GM23338 (cell line): ENCODE results near the gene ATXN7L1. TPM values are rescaled to one million over a fixed set of nuclear protein-coding genes. Genes with fewer than 3 reads are reported as not detected.

Experiments used
- ATAC-seq: fragments of 200-7000 bp; cut with Tn5 transposase; 3 replicates; pipeline ENCODE4 v1.9.1; 2020
- DNase-seq: peaks from one replicate; pipeline ENCODE4 v3.0.0-alpha.2; 2015; ENCODE audit warnings: low spot score
- H2AFZ ChIP-seq: fragments of 200-600 bp; sonication (generic); 2 replicates; pipeline ENCODE4 v1.8.0; 2016; ENCODE audit warnings: antibody characterized with exemption, mild to moderate bottlenecking, moderate library complexity
- H3F3A ChIP-seq: fragments of 200-600 bp; sonication (generic); replicated peaks from 2 replicates; pipeline ENCODE4 v1.8.0; 2017; ENCODE audit warnings: antibody characterized with exemption, mixed run types, low read depth
- H3K27ac ChIP-seq: fragments of 200-600 bp; sonication (generic); 2 replicates; pipeline ENCODE4 v1.6.1; 2016; ENCODE audit warnings: low read depth
- H3K27me3 ChIP-seq: fragments of 200-600 bp; sonication (generic); 2 replicates; pipeline ENCODE4 v1.8.0; 2016; ENCODE audit warnings: mild to moderate bottlenecking, mixed run types, moderate library complexity; ENCODE audit not compliant: insufficient read depth
- H3K36me3 ChIP-seq: fragments of 200-600 bp; sonication (generic); 2 replicates; pipeline ENCODE4 v1.8.0; 2016; ENCODE audit warnings: mild to moderate bottlenecking; ENCODE audit not compliant: insufficient read depth
- H3K4me1 ChIP-seq: fragments of 200-600 bp; sonication (generic); 2 replicates; pipeline ENCODE4 v1.8.0; 2016; ENCODE audit warnings: mild to moderate bottlenecking, moderate library complexity; ENCODE audit not compliant: insufficient read depth
- H3K4me2 ChIP-seq: fragments of 200-600 bp; sonication (generic); 2 replicates; pipeline ENCODE4 v1.7.1; 2017; ENCODE audit warnings: mixed run types
- H3K4me3 ChIP-seq: fragments of 200-600 bp; sonication (generic); 2 replicates; pipeline ENCODE4 v1.6.1; 2016; ENCODE audit warnings: mixed run types
- H3K79me2 ChIP-seq: fragments of 200-600 bp; sonication (generic); replicated peaks from 2 replicates; pipeline ENCODE4 v1.8.0; 2017; ENCODE audit warnings: mild to moderate bottlenecking; ENCODE audit not compliant: insufficient read depth
- H3K9me2 ChIP-seq: fragments of 200-600 bp; sonication (generic); 2 replicates; pipeline ENCODE4 v1.8.0; 2017; ENCODE audit not compliant: insufficient read depth
- H4K20me1 ChIP-seq: fragments of 200-600 bp; sonication (generic); replicated peaks from 2 replicates; pipeline ENCODE4 v1.8.0; 2017; ENCODE audit warnings: mild to moderate bottlenecking; ENCODE audit not compliant: insufficient read depth
- H3K27ac Mint-ChIP-seq: 2 replicates; pipeline ENCODE4 v1.8.0; 2020; ENCODE audit warnings: inconsistent platforms, mild to moderate bottlenecking, moderate library complexity, mixed read lengths
- H3K27me3 Mint-ChIP-seq: 3 replicates; pipeline ENCODE4 v1.8.0; 2022; ENCODE audit warnings: low read depth, mild to moderate bottlenecking, moderate library complexity, mixed read lengths, inconsistent platforms; ENCODE audit not compliant: insufficient read depth, poor library complexity
- H3K36me3 Mint-ChIP-seq: 3 replicates; pipeline ENCODE4 v1.8.0; 2021; ENCODE audit warnings: low read depth, mild to moderate bottlenecking, inconsistent platforms, moderate library complexity, mixed read lengths
- H3K4me1 Mint-ChIP-seq: 3 replicates; pipeline ENCODE4 v1.8.0; 2020; ENCODE audit warnings: mild to moderate bottlenecking, inconsistent platforms, mixed read lengths
- H3K4me3 Mint-ChIP-seq: 3 replicates; pipeline ENCODE4 v1.8.0; 2021; ENCODE audit warnings: moderate library complexity, mild to moderate bottlenecking, inconsistent platforms, mixed read lengths
- H3K9me3 Mint-ChIP-seq: 3 replicates; pipeline ENCODE4 v1.8.0; 2020; ENCODE audit warnings: moderate library complexity, mild to moderate bottlenecking, inconsistent platforms, mixed read lengths
- CREB1 ChIP-seq: fragments of 250-450 bp; sonication (Bioruptor Pico); IDR thresholded peaks from 2 replicates; pipeline ENCODE4 v1.5.0; 2020; ENCODE audit warnings: low read depth, mild to moderate bottlenecking, moderate library complexity
- CTCF ChIP-seq, 2 experiments: fragments of 200-600 bp in 1 of 2; sonication (generic) in 1 of 2; conservative IDR thresholded peaks; 2 replicates each; pipeline versions ENCODE4 v1.5.1 to v1.6.1; 2016 to 2017; ENCODE audit warnings: antibody characterized with exemption in 2 of 2, low read depth in 2 of 2, mild to moderate bottlenecking in 2 of 2, moderate library complexity in 1 of 2
- EZH2 ChIP-seq: fragments of 200-600 bp; sonication (generic); IDR thresholded peaks from one replicate; pipeline ENCODE4 v1.8.0; 2017; ENCODE audit warnings: antibody characterized with exemption, mild to moderate bottlenecking, low read depth; ENCODE audit not compliant: unreplicated experiment
- EZH2phosphoT487 ChIP-seq: fragments of 200-600 bp; sonication (generic); IDR thresholded peaks from one replicate; pipeline ENCODE4 v1.8.1; 2018; ENCODE audit warnings: antibody characterized with exemption; ENCODE audit not compliant: unreplicated experiment
- JUNB ChIP-seq: IDR thresholded peaks from one replicate; pipeline ENCODE4 v1.6.1; 2016; ENCODE audit warnings: antibody characterized with exemption; ENCODE audit not compliant: unreplicated experiment
- NANOG ChIP-seq: IDR thresholded peaks from 2 replicates; pipeline ENCODE4 v1.6.1; 2016; ENCODE audit warnings: antibody characterized with exemption, borderline replicate concordance
- POLR2AphosphoS5 ChIP-seq: IDR thresholded peaks from 2 replicates; pipeline ENCODE4 v1.6.1; 2016; ENCODE audit warnings: antibody characterized with exemption, low read depth
- STAT1 ChIP-seq: IDR thresholded peaks from one replicate; pipeline ENCODE4 v1.6.1; 2016; ENCODE audit warnings: antibody characterized with exemption; ENCODE audit not compliant: unreplicated experiment
- ZNF114 ChIP-seq: fragments of 250-450 bp; sonication (Bioruptor Pico); IDR thresholded peaks from 2 replicates; pipeline ENCODE4 v1.5.0; 2020; ENCODE audit warnings: mild to moderate bottlenecking, moderate library complexity
- ZNF331 ChIP-seq: fragments of 250-450 bp; sonication (Bioruptor Pico); IDR thresholded peaks from 2 replicates; pipeline ENCODE4 v1.5.0; 2020; ENCODE audit warnings: low read depth, mild to moderate bottlenecking, moderate library complexity
- ZNF462 ChIP-seq: fragments of 250-450 bp; sonication (Bioruptor Pico); IDR thresholded peaks from 2 replicates; pipeline ENCODE4 v1.5.0; 2020; ENCODE audit warnings: mild to moderate bottlenecking, moderate library complexity
- polyA plus RNA-seq: library from polyadenylated mRNA; unstranded; fragments of >200 nt; fragmentation: Nextera tagmentation; extraction: Ambion mirVana; gene quantifications from 2 replicates; pipeline ENCODE4 v1.2.1, GENCODE V29; 2016
- total RNA-seq: library from RNA; depleted of rRNA; stranded (reverse); fragments of >200 nt; shearing (Covaris generic); gene quantifications from 2 replicates; pipeline ENCODE4 v1.2.3, GENCODE V29; 2014
- TF ChIP-seq, protein P1 (sequence below): IDR thresholded peaks from one replicate; pipeline ENCODE4 v1.6.1; 2018; ENCODE audit warnings: antibody characterized with exemption; ENCODE audit not compliant: unreplicated experiment
- TF ChIP-seq, protein P2 (sequence below): IDR thresholded peaks from 2 replicates; pipeline ENCODE4 v1.6.1; 2016; ENCODE audit warnings: antibody characterized with exemption

ATXN7L1 gene
- total and polyA plus RNA-seq, 2 experiments from 2014 or later, result 22.8 to 29.8 TPM

GRCh38 chr7:105685161-105685560, 191.2 kb downstream of the ATXN7L1 start:
- Histone ChIP-seq H4K20me1 (no peaks in the 10 kb centered on the region), H3K4me1 (peaks cover 53% of the 10 kb centered on the region), H3K27ac (no peak overlapping the region), H3K4me3 (no peak overlapping the region), H3K4me2 (no peak overlapping the region), H3K79me2 (peaks cover 63% of the 10 kb centered on the region), H2AFZ (no peak overlapping the region), H3K9me2 (0 out of 2 replicates have a peak, but pooled peaks cover 12% of the 10 kb centered on the region), H3F3A (0 out of 2 replicates have a peak, but pooled peaks cover 5% of the 10 kb centered on the region), H3K27me3 (no peaks in the 10 kb centered on the region), H3K36me3 (no peaks in the 10 kb centered on the region)
- H3K4me1 Mint-ChIP-seq, result peaks cover 58% of the 10 kb centered on the region
- DNase-seq (no peak), ATAC-seq (no peak)
- peaks cover 14% of the 10 kb centered on the region for H3K27me3 Mint-ChIP-seq
- H3K4me3 Mint-ChIP-seq, result no peak overlapping the region
- no peak overlapping the region for H3K27ac Mint-ChIP-seq
- no peak for TF ChIP-seq ZNF114 (CRISPR knock-in tag)
- no peak for TF ChIP-seq STAT1
- TF ChIP-seq ZNF331, result no peak
- no peak for TF ChIP-seq CTCF (conservative IDR thresholded peaks at IDR 0.05; ENCODE audit: low read depth in 2 of 2)
- no peak for TF ChIP-seq EZH2phosphoT487
- no peak for TF ChIP-seq POLR2AphosphoS5
- no peak for TF ChIP-seq CREB1 (CRISPR knock-in tag)
- TF ChIP-seq NANOG, result no peak
- TF ChIP-seq, protein P1, sequence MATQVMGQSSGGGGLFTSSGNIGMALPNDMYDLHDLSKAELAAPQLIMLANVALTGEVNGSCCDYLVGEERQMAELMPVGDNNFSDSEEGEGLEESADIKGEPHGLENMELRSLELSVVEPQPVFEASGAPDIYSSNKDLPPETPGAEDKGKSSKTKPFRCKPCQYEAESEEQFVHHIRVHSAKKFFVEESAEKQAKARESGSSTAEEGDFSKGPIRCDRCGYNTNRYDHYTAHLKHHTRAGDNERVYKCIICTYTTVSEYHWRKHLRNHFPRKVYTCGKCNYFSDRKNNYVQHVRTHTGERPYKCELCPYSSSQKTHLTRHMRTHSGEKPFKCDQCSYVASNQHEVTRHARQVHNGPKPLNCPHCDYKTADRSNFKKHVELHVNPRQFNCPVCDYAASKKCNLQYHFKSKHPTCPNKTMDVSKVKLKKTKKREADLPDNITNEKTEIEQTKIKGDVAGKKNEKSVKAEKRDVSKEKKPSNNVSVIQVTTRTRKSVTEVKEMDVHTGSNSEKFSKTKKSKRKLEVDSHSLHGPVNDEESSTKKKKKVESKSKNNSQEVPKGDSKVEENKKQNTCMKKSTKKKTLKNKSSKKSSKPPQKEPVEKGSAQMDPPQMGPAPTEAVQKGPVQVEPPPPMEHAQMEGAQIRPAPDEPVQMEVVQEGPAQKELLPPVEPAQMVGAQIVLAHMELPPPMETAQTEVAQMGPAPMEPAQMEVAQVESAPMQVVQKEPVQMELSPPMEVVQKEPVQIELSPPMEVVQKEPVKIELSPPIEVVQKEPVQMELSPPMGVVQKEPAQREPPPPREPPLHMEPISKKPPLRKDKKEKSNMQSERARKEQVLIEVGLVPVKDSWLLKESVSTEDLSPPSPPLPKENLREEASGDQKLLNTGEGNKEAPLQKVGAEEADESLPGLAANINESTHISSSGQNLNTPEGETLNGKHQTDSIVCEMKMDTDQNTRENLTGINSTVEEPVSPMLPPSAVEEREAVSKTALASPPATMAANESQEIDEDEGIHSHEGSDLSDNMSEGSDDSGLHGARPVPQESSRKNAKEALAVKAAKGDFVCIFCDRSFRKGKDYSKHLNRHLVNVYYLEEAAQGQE, result no peak
- TF ChIP-seq JUNB, result no peak
- TF ChIP-seq, protein P2, sequence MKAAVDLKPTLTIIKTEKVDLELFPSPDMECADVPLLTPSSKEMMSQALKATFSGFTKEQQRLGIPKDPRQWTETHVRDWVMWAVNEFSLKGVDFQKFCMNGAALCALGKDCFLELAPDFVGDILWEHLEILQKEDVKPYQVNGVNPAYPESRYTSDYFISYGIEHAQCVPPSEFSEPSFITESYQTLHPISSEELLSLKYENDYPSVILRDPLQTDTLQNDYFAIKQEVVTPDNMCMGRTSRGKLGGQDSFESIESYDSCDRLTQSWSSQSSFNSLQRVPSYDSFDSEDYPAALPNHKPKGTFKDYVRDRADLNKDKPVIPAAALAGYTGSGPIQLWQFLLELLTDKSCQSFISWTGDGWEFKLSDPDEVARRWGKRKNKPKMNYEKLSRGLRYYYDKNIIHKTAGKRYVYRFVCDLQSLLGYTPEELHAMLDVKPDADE, result no peak
- TF ChIP-seq EZH2, result no peak
- no peak for TF ChIP-seq ZNF462 (CRISPR knock-in tag)
- peaks cover 5% of the 10 kb centered on the region; the same call in 2 of the 3 replicates for H3K36me3 Mint-ChIP-seq
- no peaks in the 10 kb centered on the region for H3K9me3 Mint-ChIP-seq
